ENCODE measurements around the gene UBXN1. TPM values are rescaled to one million over a fixed set of nuclear protein-coding genes. Genes with fewer than 3 reads are reported as not detected.
A peak's percentile ranks its signal among the peaks of the same experiment; 100 is the strongest.

Gene UBXN1
- total RNA-seq, 4 donors from 2014 or later: 216 to 450 (median 265) TPM

- Histone ChIP-seq H3K27ac (peak overlapping the region; percentile 94 to 97 (median 96)), H3K4me3 (peak overlapping the region; percentile 75 to 87 (median 81)), H3K36me3 (peaks cover 0 to 29% of the 10 kb centered on the region in 2 donors), H3K4me1 (peaks cover 32 to 45% of the 10 kb centered on the region in 2 donors), H3K27me3 (no peaks in the 10 kb centered on the region), H3K9me3 (no peaks in the 10 kb centered on the region)
- in situ Hi-C loops (cut with MboI; ENCODE audit: low sequenced_read_pairs in 4 of 4) (loop anchor here in 1 of 4 donors (25.0 kb wide), 1 partner anchor 98 kb away; the partner anchor contains the start of genes B3GAT3, EML3, MTA2 and ROM1), intact Hi-C loops (cut with DNase I; ENCODE audit: low total_unique reads) (no loop called here)
- DNase-seq (no peak), ATAC-seq (no peak)
- no peak for TF ChIP-seq CTCF (IDR thresholded peaks at IDR 0.05 in 4 of 5, conservative IDR thresholded peaks at IDR 0.05 in 1 of 5)
- no peak for TF ChIP-seq POLR2A (IDR thresholded peaks at IDR 0.05)
These were observed 31.1 kb upstream of the UBXN1 start for GRCh38 chr11:62710001-62710345.

- TF ChIP-seq CTCF (IDR thresholded peaks at IDR 0.05 in 4 of 5, conservative IDR thresholded peaks at IDR 0.05 in 1 of 5) (peak in 4 of 5 experiments; percentile 23 to 30 (median 26)), POLR2A (IDR thresholded peaks at IDR 0.05) (peak; percentile 51 to 60)
- ATAC-seq (peak; percentile 85 to 90), DNase-seq (peak; percentile 99)
- H3K36me3 ChIP-seq: peaks cover 0 to 24% of the 10 kb centered on the region in 2 donors
- H3K4me3 ChIP-seq: peak overlapping the region; percentile 75 to 87 (median 81)
- intact Hi-C loops (cut with DNase I; ENCODE audit: low total_unique reads): loop anchor here (1.0 to 5.0 kb wide), 3 partner anchors 18 to 133 kb away; partner anchors contain the start of genes HNRNPUL2 and MTA2
- H3K27ac ChIP-seq: peak overlapping the region; percentile 94 to 97 (median 96)
- H3K27me3 ChIP-seq: no peaks in the 10 kb centered on the region
- H3K9me3 ChIP-seq: no peaks in the 10 kb centered on the region
- H3K4me1 ChIP-seq: peaks cover 34 to 46% of the 10 kb centered on the region in 2 donors
- in situ Hi-C loops (cut with MboI; ENCODE audit: low sequenced_read_pairs in 4 of 4): loop anchor here in 1 of 4 donors (25.0 kb wide), 1 partner anchor 97 kb away; the partner anchor contains the start of genes B3GAT3, EML3, MTA2 and ROM1
These were observed 30.6 kb upstream of the UBXN1 start for GRCh38 chr11:62709247-62710000.

- Histone ChIP-seq H3K4me1 (peaks cover 34 to 46% of the 10 kb centered on the region in 2 donors), H3K27me3 (no peaks in the 10 kb centered on the region), H3K27ac (peak overlapping the region; percentile 94 to 97 (median 96)), H3K9me3 (no peaks in the 10 kb centered on the region), H3K36me3 (peaks cover 0 to 18% of the 10 kb centered on the region in 2 donors), H3K4me3 (peak overlapping the region; percentile 68 to 87 (median 78))
- ATAC-seq (peak; percentile 1), DNase-seq (no peak)
- intact Hi-C loops (cut with DNase I; ENCODE audit: low total_unique reads): loop anchor here (1.0 to 5.0 kb wide), 3 partner anchors 19 to 134 kb away; partner anchors contain the start of genes HNRNPUL2 and MTA2
- no peak for TF ChIP-seq POLR2A (IDR thresholded peaks at IDR 0.05)
- no peak for TF ChIP-seq CTCF (IDR thresholded peaks at IDR 0.05 in 4 of 5, conservative IDR thresholded peaks at IDR 0.05 in 1 of 5)
- in situ Hi-C loops (cut with MboI; ENCODE audit: low sequenced_read_pairs in 4 of 4): loop anchor here in 1 of 4 donors (25.0 kb wide), 1 partner anchor 96 kb away; the partner anchor contains the start of genes B3GAT3, EML3, MTA2 and ROM1
These were observed 29.9 kb upstream of the UBXN1 start for GRCh38 chr11:62708793-62709192.

- intact Hi-C loops (cut with DNase I; ENCODE audit: low total_unique reads) (loop anchor here (5.0 kb wide), 2 partner anchors 106 to 134 kb away; partner anchors contain the start of gene MTA2), in situ Hi-C loops (cut with MboI; ENCODE audit: low sequenced_read_pairs in 4 of 4) (loop anchor here in 1 of 4 donors (25.0 kb wide), 1 partner anchor 96 kb away; the partner anchor contains the start of genes B3GAT3, EML3, MTA2 and ROM1)
- H3K4me3 ChIP-seq: peak overlapping the region; percentile 68 to 87 (median 78)
- no peaks in the 10 kb centered on the region for H3K27me3 ChIP-seq
- TF ChIP-seq CTCF (IDR thresholded peaks at IDR 0.05 in 4 of 5, conservative IDR thresholded peaks at IDR 0.05 in 1 of 5): no peak
- TF ChIP-seq POLR2A (IDR thresholded peaks at IDR 0.05): no peak
- peaks cover 0 to 18% of the 10 kb centered on the region in 2 donors for H3K36me3 ChIP-seq
- no peak for DNase-seq
- H3K9me3 ChIP-seq: no peaks in the 10 kb centered on the region
- peaks cover 34 to 43% of the 10 kb centered on the region in 2 donors for H3K4me1 ChIP-seq
- peak overlapping the region; percentile 94 to 97 (median 96) for H3K27ac ChIP-seq
- ATAC-seq: no peak
These were observed 29.5 kb upstream of the UBXN1 start for GRCh38 chr11:62708392-62708791.

Data from gastrocnemius medialis (tissue), 4 donors.